Muscle layer of colon (tissue), 2 donors: Measurements from ENCODE around the gene TMCO4.
"Not testable (repeated sequence)": the region's sequence is repeated elsewhere in the genome, so short reads cannot be mapped to it uniquely, and the experiment has no call there.

ENCODE experiments used
- H3K27ac ChIP-seq: one replicate; pipeline ENCODE4 v1.7.0; 2013; ENCODE audit warnings: low read depth, mild to moderate bottlenecking, low read length, moderate library complexity
- H3K27me3 ChIP-seq, 2 donors: one replicate each; pipeline ENCODE4 v1.7.0; 2013; ENCODE audit warnings: low read length in 2 of 2, mild to moderate bottlenecking in 2 of 2; ENCODE audit not compliant: insufficient read depth in 2 of 2, control insufficient read depth in 1 of 2
- H3K36me3 ChIP-seq: one replicate; pipeline ENCODE4 v1.7.0; 2013; ENCODE audit warnings: mild to moderate bottlenecking, low read length; ENCODE audit not compliant: insufficient read depth
- H3K4me1 ChIP-seq: one replicate; pipeline ENCODE4 v1.7.0; 2013; ENCODE audit warnings: mild to moderate bottlenecking, low read length; ENCODE audit not compliant: insufficient read depth
- H3K4me3 ChIP-seq, 2 donors: one replicate each; pipeline ENCODE4 v1.7.0; 2013; ENCODE audit warnings: low read length in 2 of 2, low read depth in 1 of 2, mild to moderate bottlenecking in 1 of 2, moderate library complexity in 1 of 2
- H3K9ac ChIP-seq: one replicate; pipeline ENCODE4 v1.7.0; 2013; ENCODE audit warnings: low read length
- H3K9me3 ChIP-seq: one replicate; pipeline ENCODE4 v1.7.0; 2013; ENCODE audit warnings: mild to moderate bottlenecking, low read length
- donor health status: abdominal sarcoma.
- donor health status: Adenocarcinoma of cecum.

Gene TMCO4

DNA sequence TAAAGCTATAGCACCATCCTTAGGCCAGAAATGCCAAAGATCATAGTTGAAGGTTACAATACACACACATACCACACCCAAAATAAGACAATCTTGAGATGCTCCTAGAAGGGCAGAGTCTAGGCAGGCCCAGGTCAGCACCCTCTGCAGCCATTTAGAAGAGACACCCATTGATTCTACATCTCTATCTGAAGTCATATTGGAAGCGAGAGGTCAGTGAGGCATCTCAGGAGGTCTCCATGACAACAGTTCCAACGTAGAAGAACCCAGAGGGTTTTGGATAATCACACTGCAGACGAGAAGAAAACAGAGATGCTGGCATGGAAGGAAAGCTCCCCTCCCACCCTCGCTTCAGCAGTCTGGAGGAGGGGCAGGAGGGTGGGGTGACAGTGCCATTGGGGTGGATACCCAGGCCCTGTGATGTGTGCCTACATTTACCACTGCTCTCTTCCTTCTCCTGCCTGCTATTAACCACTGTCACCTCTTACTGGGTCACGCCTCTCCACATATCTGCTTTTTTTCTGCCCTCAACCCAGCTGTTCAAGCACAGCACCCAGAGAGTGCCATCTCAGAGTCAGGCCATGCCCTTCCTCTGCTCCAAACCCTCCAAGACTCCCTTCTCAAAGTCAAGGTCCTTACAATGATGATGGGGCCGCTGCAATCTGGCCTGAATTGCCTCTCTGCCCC is 6.2 kb downstream of the TMCO4 start:
- no peak overlapping the region for H3K27ac ChIP-seq
- no peak overlapping the region for H3K4me3 ChIP-seq
- H3K36me3 ChIP-seq: peaks cover 13% of the 10 kb centered on the region
- H3K9me3 ChIP-seq: no peaks in the 10 kb centered on the region
- H3K27me3 ChIP-seq: no peaks in the 10 kb centered on the region
- no peak overlapping the region for H3K9ac ChIP-seq
- H3K4me1 ChIP-seq: peaks cover 3% of the 10 kb centered on the region

DNA sequence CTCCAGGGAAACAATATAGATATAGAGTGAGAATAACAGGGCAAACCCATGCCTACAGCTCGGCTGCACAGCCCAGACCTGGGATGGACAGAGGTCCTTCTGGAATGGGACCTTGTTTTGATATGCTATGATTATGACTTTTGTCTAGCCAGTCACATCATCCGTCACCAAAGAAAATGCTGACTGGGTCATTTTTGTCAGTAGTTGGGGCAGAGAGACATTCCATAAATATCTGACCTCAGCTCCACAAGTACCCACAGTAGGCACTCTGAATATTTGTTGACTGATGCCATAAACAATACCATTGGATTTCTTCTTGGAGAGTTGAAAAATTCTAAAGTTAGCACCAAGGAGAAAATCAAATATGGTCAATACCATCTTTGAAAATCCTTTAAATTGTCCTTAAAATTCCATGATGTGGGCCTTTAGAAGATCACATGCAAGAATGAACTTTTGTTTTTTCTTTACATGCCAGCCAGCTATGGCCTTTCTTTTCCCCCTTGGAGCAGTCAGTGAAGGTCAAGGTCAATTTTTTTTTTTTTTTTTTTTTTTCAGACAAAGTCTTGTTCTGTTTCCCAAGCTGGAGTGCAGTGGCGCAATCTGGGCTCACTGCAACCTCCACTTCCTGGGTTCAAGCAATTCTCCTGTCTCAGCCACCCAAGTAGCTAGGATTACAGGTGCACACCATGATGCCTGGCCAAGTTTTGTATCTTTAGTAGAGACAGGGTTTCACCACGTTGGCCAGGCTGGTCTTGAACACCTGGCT is 7.3 kb downstream of the TMCO4 start:
- no peak overlapping the region for H3K4me3 ChIP-seq
- no peak overlapping the region for H3K9ac ChIP-seq
- no peaks in the 10 kb centered on the region for H3K4me1 ChIP-seq
- H3K27ac ChIP-seq: no peak overlapping the region
- H3K27me3 ChIP-seq: no peaks in the 10 kb centered on the region
- H3K9me3 ChIP-seq: no peaks in the 10 kb centered on the region
- peaks cover 13% of the 10 kb centered on the region for H3K36me3 ChIP-seq

DNA sequence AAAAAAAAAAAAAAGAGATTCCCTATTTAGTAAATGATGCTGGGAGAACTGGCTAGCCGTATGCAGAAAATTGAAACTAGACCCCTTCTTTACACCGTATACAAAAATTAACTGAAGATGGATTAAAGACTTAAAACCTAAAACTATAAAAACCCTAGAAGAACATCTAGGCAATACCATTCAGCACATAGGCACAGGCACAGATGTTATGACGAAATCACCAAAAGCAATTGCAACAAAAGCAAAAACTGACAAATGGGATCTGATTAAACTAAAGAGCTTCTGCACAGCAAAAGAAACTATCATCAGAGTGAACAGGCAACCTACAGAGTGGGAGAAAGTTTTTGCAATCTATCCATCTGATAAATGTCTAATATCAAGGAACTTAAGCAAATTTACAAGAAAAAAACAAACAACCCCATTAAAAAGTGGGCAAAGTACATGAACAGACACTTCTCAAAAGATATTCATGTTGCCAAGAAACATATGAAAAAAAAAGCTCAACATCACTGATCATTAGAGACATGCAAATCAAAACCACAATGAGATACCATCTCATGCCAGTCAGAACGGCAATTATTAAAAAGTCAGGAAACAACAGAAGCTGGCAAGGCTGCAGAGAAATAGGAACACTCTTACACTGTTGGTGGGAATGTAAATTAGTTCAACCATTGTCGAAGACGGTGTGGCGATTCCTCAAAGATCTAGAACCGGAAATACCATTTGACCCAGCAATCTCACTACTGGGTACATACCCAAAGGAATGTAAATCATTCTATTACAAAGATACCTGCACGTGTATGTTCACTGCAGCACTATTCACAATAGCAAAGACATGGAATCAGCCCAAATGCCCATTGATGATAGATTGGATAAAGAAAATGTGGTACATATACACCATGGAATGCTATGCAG is 9.4 kb downstream of the TMCO4 start:
- H3K4me3 ChIP-seq, H3K4me1 ChIP-seq, H3K27ac ChIP-seq, H3K27me3 ChIP-seq, H3K9ac ChIP-seq, H3K9me3 ChIP-seq: not testable (repeated sequence)
- peaks cover 12% of the 10 kb centered on the region for H3K36me3 ChIP-seq

DNA sequence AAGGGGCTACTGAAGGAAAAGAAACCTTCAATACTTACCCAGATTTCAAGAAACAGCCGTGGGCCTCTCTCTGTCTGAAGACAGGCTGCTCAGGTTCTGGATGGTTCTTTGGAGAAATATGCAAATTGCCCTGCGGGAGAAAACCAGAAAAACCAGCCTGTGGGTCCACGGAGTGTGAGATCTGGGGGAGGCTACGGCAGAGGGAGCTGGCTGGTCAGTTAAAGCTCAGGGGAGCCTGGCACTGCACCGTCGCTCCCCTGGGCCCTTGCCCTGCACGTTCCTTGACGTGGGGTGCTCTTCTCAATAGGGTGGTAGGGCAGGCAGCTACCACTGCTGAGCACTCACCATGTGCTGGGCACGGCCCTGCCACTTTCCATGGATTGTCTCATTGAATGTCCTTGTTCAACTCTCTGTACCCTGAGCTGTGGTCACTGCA is 12.7 kb downstream of the TMCO4 start:
- no peak overlapping the region for H3K4me3 ChIP-seq
- H3K9ac ChIP-seq: no peak overlapping the region
- peaks cover 10% of the 10 kb centered on the region for H3K36me3 ChIP-seq
- H3K27ac ChIP-seq: no peak overlapping the region
- no peaks in the 10 kb centered on the region for H3K9me3 ChIP-seq
- H3K4me1 ChIP-seq: no peaks in the 10 kb centered on the region
- no peaks in the 10 kb centered on the region for H3K27me3 ChIP-seq

DNA sequence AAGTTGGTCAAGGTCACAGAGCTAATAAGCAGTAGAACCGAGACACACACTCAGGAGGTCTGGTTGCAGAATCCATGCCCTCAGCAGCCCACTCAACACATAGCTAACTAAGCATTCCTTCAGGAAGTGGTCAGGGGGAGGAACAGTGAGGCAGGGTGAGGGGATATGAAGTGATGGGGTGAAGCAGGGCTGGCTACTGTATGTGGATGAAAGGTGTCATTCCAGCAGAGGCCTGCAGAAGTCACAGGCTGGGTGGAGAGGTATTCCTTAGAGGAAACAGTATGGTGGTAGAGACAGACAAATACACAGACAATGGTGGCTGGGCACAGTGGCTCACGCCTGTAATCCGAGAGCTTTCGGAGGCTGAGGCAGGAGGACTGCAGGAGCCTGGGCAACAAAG is 14.1 kb downstream of the TMCO4 start:
- Histone ChIP-seq H3K27me3 (no peaks in the 10 kb centered on the region), H3K4me3 (no peak overlapping the region), H3K9ac (no peak overlapping the region), H3K9me3 (no peaks in the 10 kb centered on the region), H3K4me1 (no peaks in the 10 kb centered on the region), H3K36me3 (peaks cover 10% of the 10 kb centered on the region), H3K27ac (no peak overlapping the region)

DNA sequence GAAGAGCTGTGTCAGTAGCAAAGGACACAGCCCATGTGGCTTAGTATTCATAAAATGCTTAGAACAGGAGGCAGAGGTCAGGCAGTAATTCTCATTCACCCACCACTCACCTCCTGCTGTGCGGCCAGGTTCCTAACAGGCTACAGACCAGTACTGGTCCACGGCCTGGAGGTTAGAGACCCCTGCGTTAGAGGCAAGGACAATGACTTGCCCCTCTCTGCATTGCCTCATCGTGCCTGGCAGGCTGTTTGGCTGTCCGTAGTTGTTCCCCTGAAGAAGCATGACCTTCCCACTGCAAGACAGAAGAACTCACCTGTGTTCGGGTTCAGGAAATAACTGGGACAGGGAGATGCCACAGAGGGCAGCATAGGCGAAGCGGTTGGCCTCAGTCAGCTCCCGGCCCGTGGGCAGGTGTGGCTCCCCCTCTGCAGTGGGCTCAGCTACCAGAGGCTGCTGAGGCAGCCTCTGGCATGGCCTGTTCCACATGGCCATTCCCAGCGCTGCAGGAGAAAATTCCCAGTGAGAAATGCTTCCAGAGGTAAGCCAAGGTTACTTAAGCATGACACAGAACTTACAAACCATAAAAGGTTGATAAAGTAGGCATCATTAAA is 19.3 kb downstream of the TMCO4 start:
- Histone ChIP-seq H3K4me1 (no peaks in the 10 kb centered on the region), H3K27ac (no peak overlapping the region), H3K27me3 (no peaks in the 10 kb centered on the region), H3K9ac (no peak overlapping the region), H3K9me3 (no peaks in the 10 kb centered on the region), H3K36me3 (peaks cover 22% of the 10 kb centered on the region), H3K4me3 (no peak overlapping the region)

DNA sequence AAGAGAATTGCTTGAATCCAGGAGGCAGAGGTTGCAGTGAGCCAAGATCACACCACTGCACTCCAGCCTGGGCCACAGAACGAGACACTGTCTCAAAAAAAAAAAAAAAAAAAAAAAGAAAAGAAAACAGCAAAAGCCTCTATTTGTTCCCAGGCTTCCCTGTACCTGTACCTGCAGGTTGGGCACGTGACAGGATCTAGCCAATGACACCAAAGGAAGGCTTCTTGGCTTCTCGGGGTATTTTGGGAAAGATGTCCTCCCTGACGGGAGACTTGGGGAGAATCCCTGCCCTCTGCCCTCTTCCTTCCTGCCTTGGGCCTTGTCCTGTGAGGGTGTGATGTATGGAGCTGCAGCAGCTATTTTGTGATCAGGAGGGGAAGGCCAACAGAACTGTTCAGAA is 22.8 kb downstream of the TMCO4 start:
- no peaks in the 10 kb centered on the region for H3K9me3 ChIP-seq
- H3K27me3 ChIP-seq: no peaks in the 10 kb centered on the region
- H3K4me3 ChIP-seq: no peak overlapping the region
- H3K36me3 ChIP-seq: peaks cover 16% of the 10 kb centered on the region
- no peak overlapping the region for H3K27ac ChIP-seq
- no peak overlapping the region for H3K9ac ChIP-seq
- no peaks in the 10 kb centered on the region for H3K4me1 ChIP-seq

DNA sequence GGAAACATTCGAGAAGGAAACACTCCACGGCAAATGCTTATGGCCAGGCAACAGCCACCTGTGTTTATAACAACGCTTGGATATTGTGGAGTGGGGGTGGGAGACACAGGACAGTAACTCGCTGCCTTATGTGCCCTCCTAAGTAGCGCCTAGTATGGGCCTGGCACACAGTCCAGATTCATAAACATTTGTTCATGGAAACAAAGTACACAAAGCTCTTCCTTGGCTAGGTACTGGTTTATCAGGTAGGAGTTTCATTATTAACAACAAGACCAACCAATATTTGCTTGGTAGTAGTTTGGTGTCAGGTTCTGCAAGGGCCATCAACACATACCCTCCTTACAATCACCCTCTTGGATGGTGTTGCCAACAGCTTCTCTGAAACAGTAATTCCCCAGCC is 23.4 kb downstream of the TMCO4 start:
- Histone ChIP-seq H3K9ac (no peak overlapping the region), H3K36me3 (peaks cover 17% of the 10 kb centered on the region), H3K4me1 (no peaks in the 10 kb centered on the region), H3K27me3 (no peaks in the 10 kb centered on the region), H3K4me3 (no peak overlapping the region), H3K27ac (no peak overlapping the region), H3K9me3 (no peaks in the 10 kb centered on the region)

DNA sequence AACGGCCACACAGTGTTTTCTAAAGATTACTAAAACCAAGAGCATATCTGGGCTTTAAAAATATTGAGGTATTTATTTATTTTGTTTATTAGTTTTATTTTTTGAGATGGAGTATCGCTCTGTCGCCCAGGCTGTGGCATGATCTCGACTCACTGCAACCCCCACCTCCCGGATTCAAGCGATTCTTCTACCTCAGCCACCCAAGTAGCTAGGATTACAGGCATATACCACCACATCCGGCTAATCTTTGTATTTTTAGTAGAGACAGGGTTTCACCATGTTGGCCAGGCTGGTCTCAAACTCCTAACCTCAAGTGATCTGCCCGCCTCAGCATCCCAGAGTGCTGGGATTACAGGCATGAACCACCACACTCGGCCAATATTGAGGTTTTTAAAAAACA is 23.9 kb downstream of the TMCO4 start:
- peaks cover 21% of the 10 kb centered on the region for H3K36me3 ChIP-seq
- H3K9me3 ChIP-seq: no peaks in the 10 kb centered on the region
- no peak overlapping the region for H3K9ac ChIP-seq
- H3K27me3 ChIP-seq: no peaks in the 10 kb centered on the region
- no peak overlapping the region for H3K4me3 ChIP-seq
- H3K27ac ChIP-seq: no peak overlapping the region
- no peaks in the 10 kb centered on the region for H3K4me1 ChIP-seq

DNA sequence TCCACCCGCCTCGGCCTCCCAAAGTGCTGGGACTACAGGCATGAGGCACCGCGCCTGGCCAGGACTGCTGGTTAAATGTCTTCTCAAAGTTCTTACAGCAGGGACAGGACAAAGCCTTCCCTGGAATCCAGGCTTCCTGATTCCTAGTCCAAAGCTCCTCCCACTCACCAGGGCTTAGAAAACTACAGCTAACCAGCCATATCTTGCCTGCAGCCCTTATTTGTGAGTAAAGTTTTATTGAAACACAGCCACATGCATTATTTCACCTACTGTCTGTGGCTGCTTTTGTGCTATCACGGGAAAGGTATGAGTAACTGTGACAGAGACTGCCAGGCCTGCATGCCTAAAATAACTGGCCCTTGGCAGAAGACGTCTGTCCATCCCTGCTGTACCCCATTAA is 24.4 kb downstream of the TMCO4 start:
- H3K27me3 ChIP-seq: no peaks in the 10 kb centered on the region
- no peak overlapping the region for H3K27ac ChIP-seq
- H3K4me1 ChIP-seq: no peaks in the 10 kb centered on the region
- no peak overlapping the region for H3K4me3 ChIP-seq
- H3K9ac ChIP-seq: no peak overlapping the region
- H3K9me3 ChIP-seq: no peaks in the 10 kb centered on the region
- peaks cover 21% of the 10 kb centered on the region for H3K36me3 ChIP-seq

DNA sequence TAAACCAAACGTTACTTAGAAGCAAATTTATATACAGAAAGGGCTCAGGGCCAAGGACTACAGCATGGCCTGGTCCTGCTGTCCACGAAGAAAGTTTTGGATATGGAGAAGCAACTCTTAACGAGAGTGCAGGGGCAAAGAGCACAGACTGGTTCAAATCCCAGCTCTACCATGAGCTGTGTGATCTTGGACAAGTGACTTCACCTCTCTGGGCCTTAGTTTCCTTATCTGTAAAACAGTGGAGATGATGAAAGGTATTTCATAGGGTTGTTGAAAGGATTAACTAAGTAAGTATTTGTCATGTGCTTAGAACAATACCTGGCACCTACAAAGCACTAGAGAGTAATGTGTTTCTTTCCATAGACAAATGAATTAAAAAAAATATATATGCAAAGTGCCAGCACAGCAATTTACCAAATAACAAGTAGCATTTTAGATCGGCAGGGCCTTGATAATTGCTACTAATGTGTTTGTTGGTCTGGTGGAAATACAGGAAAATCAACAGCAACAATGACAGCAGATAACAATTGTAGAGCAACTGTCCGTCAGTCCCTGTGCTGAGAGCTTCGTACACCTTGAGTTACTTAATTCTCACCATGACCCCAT is 25.4 kb downstream of the TMCO4 start:
- Histone ChIP-seq H3K9me3 (no peaks in the 10 kb centered on the region), H3K9ac (no peak overlapping the region), H3K36me3 (peaks cover 11% of the 10 kb centered on the region), H3K27me3 (no peaks in the 10 kb centered on the region), H3K4me1 (no peaks in the 10 kb centered on the region), H3K27ac (no peak overlapping the region), H3K4me3 (no peak overlapping the region)
